A549 treated with dexamethasone at 1 μM for 4 hours (cell line): ENCODE results near the gene ADAM20. TPM values are rescaled to one million over a fixed set of nuclear protein-coding genes. Genes with fewer than 3 reads are reported as not detected.

Source experiments
- total RNA-seq: library from RNA; stranded (reverse); fragments of 200-300 nt; extraction: Qiagen RNA extraction; gene quantifications from 5 replicates; pipeline ENCODE4 v1.2.3, GENCODE V29; 2022

ADAM20 gene
- 0.02 TPM in 1 of 5 replicates, not detected in the others for total RNA-seq

DNA sequence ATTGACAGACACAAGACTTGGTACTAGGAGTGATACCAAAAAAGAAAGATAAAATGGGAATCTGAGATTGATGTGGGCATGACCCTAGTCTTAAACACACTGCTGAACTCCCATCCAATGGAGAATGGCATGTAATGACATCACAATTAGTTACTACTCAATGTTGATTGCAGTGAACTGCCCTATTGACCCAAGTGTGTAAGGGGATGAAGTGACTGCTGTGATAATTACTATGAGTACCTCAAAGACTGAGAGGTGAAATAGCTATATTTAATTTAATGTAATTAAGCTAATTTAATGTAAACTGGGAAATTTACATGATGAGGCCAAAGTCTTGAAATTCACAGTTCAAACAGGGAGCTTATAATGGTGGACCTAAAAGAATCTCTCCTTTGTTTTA, at the start of gene ADAM20:
ADAM20 (minus strand) TSS at position 101 of the 400 bp plus-strand sequence. CDS start 10,247 bp downstream, outside the sequence.

Other genes with a start within 250 kb of the ADAM20 start
- gene COX16, start 175.3 kb downstream of the ADAM20 start, total RNA-seq: 42.4 to 73.2 TPM (median 49.8 TPM) in 5 replicates
- 8.9 to 13.1 TPM (median 12.6 TPM) in 5 replicates for gene SYNJ2BP, start 117.9 kb downstream of the ADAM20 start, total RNA-seq
- 0.08 TPM in 1 of 5 replicates, not detected in the others for gene ADAM21, start 82.8 kb downstream of the ADAM20 start, total RNA-seq
- gene MED6, start 65.7 kb upstream of the ADAM20 start, total RNA-seq: 41.3 to 55.5 TPM (median 45.1 TPM) in 5 replicates
- gene TTC9, start 106.9 kb upstream of the ADAM20 start, total RNA-seq: 3.1 to 4.1 TPM (median 3.6 TPM) in 5 replicates